GM13976 (cell line): ENCODE data around the gene RABGAP1.

Source experiments
- DNase-seq: peaks from one replicate; pipeline ENCODE4 v3.0.0; 2012; ENCODE audit warnings: low spot score
- CTCF ChIP-seq: IDR thresholded peaks from 2 replicates; pipeline ENCODE4 v1.5.1; 2012; ENCODE audit warnings: borderline replicate concordance, mild to moderate bottlenecking; ENCODE audit not compliant: insufficient read depth; ENCODE audit errors: extremely low read depth, missing control alignments, control extremely low read depth
- in situ Hi-C: fragments of 300-500 bp; cut with MboI; formaldehyde crosslinking; loops from one replicate; pipeline ENCODE4 v1.12.0; 2022; ENCODE audit warnings: low sequenced_read_pairs, mixed read lengths, inconsistent platforms; ENCODE audit not compliant: unreplicated experiment

Gene RABGAP1

GRCh38 chr9:123016631-123017030 is 75.8 kb downstream of the RABGAP1 start:
- in situ Hi-C loops = no loop called here
- DNase-seq = no peak
- TF ChIP-seq CTCF = no peak

- no peak for DNase-seq
- in situ Hi-C loops = no loop called here
- TF ChIP-seq CTCF = no peak
Observed at GRCh38 chr9:123020796-123021195, 80.0 kb downstream of the RABGAP1 start.

- no peak for DNase-seq
- no peak for TF ChIP-seq CTCF
- in situ Hi-C loops = no loop called here
Observed at GRCh38 chr9:123026425-123026824, 85.6 kb downstream of the RABGAP1 start.

GRCh38 chr9:123027517-123027916 is 86.7 kb downstream of the RABGAP1 start:
- no peak for TF ChIP-seq CTCF
- no peak for DNase-seq
- in situ Hi-C loops = no loop called here

- in situ Hi-C loops = no loop called here
- DNase-seq = no peak
- no peak for TF ChIP-seq CTCF
Observed at GRCh38 chr9:123028136-123028535, 87.3 kb downstream of the RABGAP1 start.

- DNase-seq = no peak
- no peak for TF ChIP-seq CTCF
- in situ Hi-C loops = no loop called here
Observed at GRCh38 chr9:123028973-123029372, 88.2 kb downstream of the RABGAP1 start.

- in situ Hi-C loops = no loop called here
- no peak for TF ChIP-seq CTCF
- DNase-seq = no peak
Observed at GRCh38 chr9:123031963-123032362, 91.1 kb downstream of the RABGAP1 start.
